Left ventricle myocardium inferior (tissue), 1 donor: ENCODE measurements around the gene SUFU. TPM values are rescaled to one million over a fixed set of nuclear protein-coding genes. Genes with fewer than 3 reads are reported as not detected.

ENCODE experiments used
- DNase-seq: peaks from one replicate; pipeline ENCODE4 v3.0.0-alpha.2; 2020
- H3K27ac ChIP-seq: fragments of 200-600 bp; replicated peaks from 2 replicates; pipeline ENCODE4 v1.8.0; 2021
- H3K27me3 ChIP-seq: fragments of 200-600 bp; 2 replicates; pipeline ENCODE4 v1.8.0; 2021; ENCODE audit warnings: low read depth
- H3K36me3 ChIP-seq: fragments of 200-600 bp; 2 replicates; pipeline ENCODE4 v1.8.0; 2021
- H3K4me1 ChIP-seq: fragments of 200-600 bp; 2 replicates; pipeline ENCODE4 v1.8.0; 2021
- H3K4me3 ChIP-seq: fragments of 200-600 bp; 2 replicates; pipeline ENCODE4 v1.8.0; 2021; ENCODE audit warnings: mild to moderate bottlenecking, moderate library complexity
- H3K9me3 ChIP-seq: fragments of 200-600 bp; replicated peaks from 2 replicates; pipeline ENCODE4 v1.8.0; 2021
- intact Hi-C: fragments of 100-400 bp; cut with micrococcal nuclease; formaldehyde crosslinking; loops from one replicate; pipeline ENCODE4 v1.11.0; 2022
- total RNA-seq: library from RNA; stranded (reverse); fragmentation: NEBNext Ultra II Directional; extraction: Animal tissue kit (Norgen Biotek cat#: 25700); gene quantifications from one replicate; pipeline ENCODE4 v1.2.1, GENCODE V29; 2021
- TF ChIP-seq, protein P1 (sequence below): fragments of 200-600 bp; IDR thresholded peaks from 2 replicates; pipeline ENCODE4 v1.8.0; 2021; ENCODE audit warnings: antibody characterized with exemption, mild to moderate bottlenecking, borderline replicate concordance
- donor health status: DM: no; HTN: yes; CAD: no; lungs with severe emphysema.

SUFU gene
- total RNA-seq, 1 donor from 2014 or later = 7.9 TPM

DNA sequence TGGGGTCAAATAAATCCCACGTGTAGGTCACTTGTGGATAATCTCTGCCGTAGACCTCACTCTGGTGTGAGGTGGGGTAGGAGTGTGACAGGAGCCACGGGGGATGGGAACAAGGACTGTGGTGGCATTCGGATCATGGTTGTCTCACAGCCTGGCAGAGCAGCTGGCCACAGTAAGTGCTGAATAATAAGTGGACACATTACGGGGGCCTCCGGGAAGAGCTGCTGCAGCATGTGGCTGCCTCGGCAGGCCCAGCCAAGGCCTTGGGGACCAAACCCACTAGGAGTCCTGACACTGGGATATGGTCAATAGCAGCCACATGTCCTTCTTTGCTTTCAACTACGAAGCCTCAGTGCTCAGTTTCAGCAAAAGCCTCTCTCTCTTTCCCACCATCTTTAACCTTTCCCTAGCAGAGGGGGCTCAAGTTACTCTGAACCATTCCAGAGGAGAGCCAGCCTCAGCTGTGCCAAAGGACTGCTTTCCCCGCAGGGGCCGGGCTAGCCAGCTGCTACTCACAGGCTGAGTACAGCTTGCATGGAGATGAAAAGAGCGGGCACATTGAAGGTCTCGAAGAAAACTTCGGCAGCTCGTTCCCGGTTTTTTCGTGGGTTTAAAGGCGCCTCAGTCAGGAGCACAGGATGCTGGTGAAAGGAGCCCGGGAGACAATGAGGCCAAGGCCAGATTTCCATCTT, 18.5 kb upstream of the SUFU start:
- Histone ChIP-seq H3K9me3 (no peaks in the 10 kb centered on the region), H3K4me1 (peaks cover 4% of the 10 kb centered on the region), H3K27ac (no peak overlapping the region), H3K27me3 (no peaks in the 10 kb centered on the region), H3K36me3 (peaks cover 98% of the 10 kb centered on the region), H3K4me3 (no peak overlapping the region)
- DNase-seq = no peak
- intact Hi-C loops = no loop called here
- TF ChIP-seq, protein P1, sequence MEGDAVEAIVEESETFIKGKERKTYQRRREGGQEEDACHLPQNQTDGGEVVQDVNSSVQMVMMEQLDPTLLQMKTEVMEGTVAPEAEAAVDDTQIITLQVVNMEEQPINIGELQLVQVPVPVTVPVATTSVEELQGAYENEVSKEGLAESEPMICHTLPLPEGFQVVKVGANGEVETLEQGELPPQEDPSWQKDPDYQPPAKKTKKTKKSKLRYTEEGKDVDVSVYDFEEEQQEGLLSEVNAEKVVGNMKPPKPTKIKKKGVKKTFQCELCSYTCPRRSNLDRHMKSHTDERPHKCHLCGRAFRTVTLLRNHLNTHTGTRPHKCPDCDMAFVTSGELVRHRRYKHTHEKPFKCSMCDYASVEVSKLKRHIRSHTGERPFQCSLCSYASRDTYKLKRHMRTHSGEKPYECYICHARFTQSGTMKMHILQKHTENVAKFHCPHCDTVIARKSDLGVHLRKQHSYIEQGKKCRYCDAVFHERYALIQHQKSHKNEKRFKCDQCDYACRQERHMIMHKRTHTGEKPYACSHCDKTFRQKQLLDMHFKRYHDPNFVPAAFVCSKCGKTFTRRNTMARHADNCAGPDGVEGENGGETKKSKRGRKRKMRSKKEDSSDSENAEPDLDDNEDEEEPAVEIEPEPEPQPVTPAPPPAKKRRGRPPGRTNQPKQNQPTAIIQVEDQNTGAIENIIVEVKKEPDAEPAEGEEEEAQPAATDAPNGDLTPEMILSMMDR = no peak

DNA sequence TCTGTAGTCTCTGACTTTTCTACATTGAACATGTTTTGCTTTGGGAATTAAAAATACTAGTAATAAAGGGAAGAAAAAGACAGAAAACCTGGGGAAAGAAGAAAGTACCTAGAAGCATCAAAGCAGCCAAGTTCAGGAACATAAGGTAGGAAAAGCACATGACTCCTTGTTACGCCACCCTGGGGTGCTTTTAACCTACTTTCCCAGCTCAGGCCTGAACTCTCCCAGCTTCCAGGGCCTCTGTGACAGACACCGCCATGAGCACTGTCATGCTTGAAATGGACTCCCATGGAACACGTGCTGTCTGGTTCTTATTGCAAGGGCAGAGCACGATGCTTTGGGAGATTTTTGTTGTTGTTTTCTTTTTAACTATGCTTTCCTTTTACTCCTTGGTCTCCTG, 12.6 kb upstream of the SUFU start:
- no peaks in the 10 kb centered on the region for H3K9me3 ChIP-seq
- intact Hi-C loops = no loop called here
- no peak for DNase-seq
- peaks cover 50% of the 10 kb centered on the region for H3K4me1 ChIP-seq
- H3K27ac ChIP-seq = peak overlapping the region; percentile 50
- no peaks in the 10 kb centered on the region for H3K27me3 ChIP-seq
- no peak overlapping the region for H3K4me3 ChIP-seq
- peaks cover 49% of the 10 kb centered on the region for H3K36me3 ChIP-seq
- TF ChIP-seq, protein P1 = no peak

DNA sequence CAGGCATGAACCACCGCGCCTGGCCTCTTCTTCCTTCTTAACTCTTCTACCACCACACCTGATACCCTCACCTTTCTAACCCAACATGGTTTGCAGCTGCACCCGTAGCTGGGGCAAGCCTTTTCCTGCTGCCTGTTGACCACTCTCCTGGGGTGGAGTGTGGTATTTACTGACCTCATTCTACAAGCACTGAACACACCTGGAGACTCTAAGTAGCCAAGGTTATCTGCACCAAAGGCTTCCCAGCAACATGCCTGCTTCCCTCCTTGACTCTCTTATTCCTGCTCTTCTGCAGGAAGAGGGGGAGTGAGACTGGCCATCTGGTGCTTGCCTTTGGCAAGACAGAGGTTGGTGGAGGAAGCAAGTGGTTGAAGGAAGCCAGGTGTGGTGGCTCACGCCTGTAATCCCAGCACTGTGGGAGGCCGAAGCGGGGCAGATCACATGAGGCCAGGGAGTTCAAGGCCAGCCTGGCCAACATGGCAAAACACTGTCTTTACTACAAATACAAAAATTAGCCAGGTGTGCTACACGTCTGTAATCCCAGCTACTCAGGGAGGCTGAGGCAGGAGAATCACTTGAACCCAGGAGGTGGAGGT, 11.3 kb upstream of the SUFU start:
- intact Hi-C loops = no loop called here
- Histone ChIP-seq H3K27me3 (no peaks in the 10 kb centered on the region), H3K9me3 (no peaks in the 10 kb centered on the region), H3K4me3 (no peak overlapping the region), H3K4me1 (peaks cover 63% of the 10 kb centered on the region), H3K27ac (peak overlapping the region; percentile 83), H3K36me3 (peaks cover 36% of the 10 kb centered on the region)
- TF ChIP-seq, protein P1 = no peak
- no peak for DNase-seq

DNA sequence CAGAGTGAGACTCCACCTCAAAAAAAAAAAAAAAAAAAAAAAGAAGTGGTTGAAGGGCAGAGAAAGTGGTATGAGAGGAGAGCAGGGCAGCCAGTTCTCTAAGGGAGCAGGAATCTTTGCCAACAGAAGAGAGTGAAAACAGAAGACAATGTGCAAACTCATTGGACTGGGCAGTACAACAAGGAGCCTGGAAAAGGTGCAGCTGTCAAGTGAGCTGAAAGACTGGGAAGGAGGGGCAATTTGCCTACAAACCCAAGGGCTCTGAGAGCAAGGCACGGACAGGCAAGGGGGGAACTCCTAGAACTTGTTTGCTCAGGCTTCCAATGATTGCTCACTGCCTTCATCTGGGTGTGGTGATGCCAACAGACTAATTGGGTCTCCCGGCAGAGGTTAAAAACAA, 10.8 kb upstream of the SUFU start:
- H3K4me3 ChIP-seq = peak overlapping the region; percentile 28
- H3K4me1 ChIP-seq = peaks cover 69% of the 10 kb centered on the region
- intact Hi-C loops = no loop called here

DNA sequence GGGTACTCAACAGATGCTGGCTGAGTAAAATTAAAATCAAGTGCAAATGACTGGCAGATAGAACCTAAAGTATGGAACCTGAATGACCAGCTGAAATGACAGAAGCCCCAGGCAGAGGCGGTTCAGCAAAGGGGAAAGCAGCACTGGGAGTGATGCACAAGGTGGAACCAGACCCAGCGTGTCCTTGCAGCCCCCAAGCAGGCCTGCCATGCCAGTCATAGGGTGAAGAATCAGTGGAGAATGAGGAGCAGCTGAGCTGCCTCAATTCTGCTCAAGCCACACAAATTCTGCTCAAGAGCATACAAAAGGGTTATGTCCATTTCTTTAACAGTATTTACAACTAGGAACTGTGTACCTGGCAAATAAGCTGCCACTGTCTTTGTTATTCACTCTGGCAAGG, 10.0 kb upstream of the SUFU start:
- no peak for DNase-seq
- H3K4me1 ChIP-seq = peaks cover 77% of the 10 kb centered on the region

More for the DNA sequence above, 10.8 kb upstream of the SUFU start:
- DNase-seq = no peak
- TF ChIP-seq, protein P1 = no peak
- Histone ChIP-seq H3K27ac (peak overlapping the region; percentile 83), H3K27me3 (no peaks in the 10 kb centered on the region), H3K9me3 (no peaks in the 10 kb centered on the region), H3K36me3 (peaks cover 33% of the 10 kb centered on the region)

More for the DNA sequence above, 10.0 kb upstream of the SUFU start:
- intact Hi-C loops = no loop called here
- Histone ChIP-seq H3K4me3 (no peak overlapping the region), H3K36me3 (peaks cover 25% of the 10 kb centered on the region), H3K27ac (peak overlapping the region; percentile 83), H3K27me3 (no peaks in the 10 kb centered on the region), H3K9me3 (no peaks in the 10 kb centered on the region)
- TF ChIP-seq, protein P1 = no peak
